DLD1 (cell line): ENCODE data around the gene XXYLT1.

Source experiments
- in situ Hi-C: cut with HindIII; loops from 2 replicates; pipeline ENCODE4 v1.10.0; 2017; ENCODE audit warnings: low sequenced_read_pairs

XXYLT1 gene

DNA sequence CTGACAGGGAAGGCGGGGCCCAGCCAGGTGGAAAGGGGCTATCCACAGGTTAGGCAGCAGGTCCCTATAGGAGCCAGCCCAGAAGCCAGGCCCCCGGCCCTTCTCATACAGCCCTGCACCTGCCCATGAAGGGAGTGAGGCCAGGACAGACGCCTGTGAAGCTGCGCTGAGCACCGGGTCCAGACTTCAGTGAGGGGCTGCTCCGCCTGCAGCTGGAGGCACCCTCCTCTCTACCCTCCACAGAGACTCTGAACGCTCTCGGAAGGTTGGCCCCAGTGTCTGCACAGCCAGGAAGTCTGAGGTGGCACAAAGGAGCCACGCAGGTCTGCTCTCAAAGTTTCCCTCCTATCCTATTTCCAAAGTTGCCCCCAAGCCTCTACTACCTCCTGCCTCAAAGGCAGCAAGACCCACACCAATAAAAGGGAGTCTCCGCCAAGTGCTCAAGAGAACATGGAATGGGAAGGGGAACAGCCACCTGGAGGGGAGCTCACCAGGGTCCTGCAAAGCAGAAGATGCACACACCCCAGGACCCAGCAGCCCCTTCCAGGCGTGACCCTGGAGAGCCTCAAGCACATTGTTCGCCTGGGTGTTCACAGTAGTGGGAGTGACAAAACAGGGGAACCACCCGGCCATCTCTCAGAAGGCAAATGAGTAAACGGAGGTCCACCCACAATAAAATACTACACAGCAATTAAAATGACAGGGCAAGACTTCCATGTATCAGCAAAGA lies 19.5 kb downstream of the XXYLT1 start:
- in situ Hi-C loops = no loop called here

DNA sequence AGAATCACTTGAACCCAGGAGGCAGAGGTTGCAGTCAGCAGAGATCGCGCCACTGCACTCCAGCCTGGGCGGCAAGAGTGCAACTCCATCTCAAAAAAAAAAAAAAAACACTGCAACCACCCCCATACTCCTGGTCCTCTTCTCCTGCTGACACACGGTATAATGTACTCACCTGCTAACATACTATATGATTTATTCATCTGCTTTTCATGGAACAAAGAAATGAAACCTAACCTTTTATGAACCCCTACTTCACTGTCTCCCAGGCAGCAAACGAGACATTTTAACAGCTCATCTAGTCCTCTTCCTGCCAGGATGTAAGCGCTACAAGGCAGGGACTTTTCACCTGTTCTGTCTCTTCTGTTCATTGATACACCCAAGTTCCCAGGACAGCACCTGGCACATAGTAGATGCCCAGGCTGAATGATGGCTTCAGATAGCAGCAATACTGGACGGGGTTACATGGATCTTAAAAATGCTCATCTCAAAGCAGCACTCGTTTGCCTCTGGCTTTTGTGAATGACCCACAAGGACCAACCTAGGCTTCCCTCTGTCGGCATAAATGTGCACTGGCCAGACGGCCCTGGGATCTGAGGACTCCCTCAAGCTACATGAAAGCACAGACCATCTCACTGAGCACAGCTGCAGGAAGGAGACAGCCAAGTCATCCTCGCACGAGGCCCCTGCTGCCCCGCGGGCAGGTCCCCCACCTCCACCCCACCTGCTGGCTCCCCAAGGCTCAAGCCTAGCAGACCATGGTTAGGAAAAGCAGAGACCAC lies 20.3 kb downstream of the XXYLT1 start:
- in situ Hi-C loops = no loop called here

DNA sequence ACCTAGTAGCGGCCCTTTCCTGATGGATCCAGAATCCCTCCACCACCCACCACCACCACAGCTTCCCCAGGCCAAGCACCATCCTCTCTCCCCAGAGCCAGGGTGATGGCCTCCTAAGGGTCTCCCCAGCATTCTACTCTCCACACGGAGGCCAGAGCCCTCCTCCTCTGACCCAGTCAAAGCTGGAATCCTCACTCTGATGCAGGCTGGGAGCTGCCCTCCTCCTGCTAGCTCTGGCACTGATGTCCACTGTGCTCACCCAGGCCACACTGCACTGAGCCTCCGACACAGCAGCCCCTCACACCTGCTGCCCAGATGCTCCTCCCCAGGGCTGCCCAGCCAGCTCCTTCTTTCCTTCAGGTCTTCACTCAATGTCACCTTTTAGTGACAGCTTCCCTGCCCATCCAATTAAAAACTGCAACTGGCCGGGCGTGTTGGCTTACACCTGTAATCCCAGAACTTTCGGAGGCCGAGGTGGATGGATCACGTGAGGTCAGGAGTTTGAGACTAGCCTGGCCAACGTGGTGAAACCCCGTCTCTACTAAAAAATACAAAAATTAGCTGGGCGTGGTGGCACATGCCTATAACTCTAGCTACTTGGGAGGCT lies 21.0 kb downstream of the XXYLT1 start:
- in situ Hi-C loops = no loop called here

DNA sequence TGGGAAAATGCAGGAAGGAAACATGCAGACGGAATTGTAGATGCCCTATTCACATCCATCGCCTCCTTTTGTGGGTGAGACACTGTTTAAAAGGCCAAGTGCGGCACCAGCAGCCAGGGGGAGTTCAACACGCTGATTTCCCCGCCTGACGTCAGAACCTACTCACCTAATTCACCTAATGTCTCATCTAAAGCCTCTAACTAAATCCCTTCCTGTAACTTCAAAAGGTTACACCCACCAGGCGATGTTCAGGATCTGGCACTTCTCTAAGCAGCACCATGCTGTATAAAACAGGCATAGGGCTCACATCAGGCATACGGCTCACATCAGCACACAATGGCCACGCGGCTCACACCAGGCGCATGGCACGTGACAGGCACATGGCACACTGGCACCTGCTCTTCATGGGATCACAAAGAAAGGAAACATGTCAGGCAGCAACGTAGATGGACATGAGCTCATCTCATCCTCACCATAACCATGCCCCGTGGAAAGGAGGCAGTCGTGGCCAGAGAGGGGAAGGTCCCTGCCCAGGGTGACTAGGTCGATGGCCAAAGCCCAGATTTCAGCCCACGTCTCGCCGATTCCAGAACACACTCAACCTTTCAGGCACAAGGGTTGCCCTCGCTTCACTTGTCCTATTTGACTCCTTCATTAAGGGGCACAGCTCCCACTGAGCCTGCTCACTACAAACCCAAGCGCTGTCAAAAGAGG lies 21.7 kb downstream of the XXYLT1 start:
- in situ Hi-C loops = no loop called here

DNA sequence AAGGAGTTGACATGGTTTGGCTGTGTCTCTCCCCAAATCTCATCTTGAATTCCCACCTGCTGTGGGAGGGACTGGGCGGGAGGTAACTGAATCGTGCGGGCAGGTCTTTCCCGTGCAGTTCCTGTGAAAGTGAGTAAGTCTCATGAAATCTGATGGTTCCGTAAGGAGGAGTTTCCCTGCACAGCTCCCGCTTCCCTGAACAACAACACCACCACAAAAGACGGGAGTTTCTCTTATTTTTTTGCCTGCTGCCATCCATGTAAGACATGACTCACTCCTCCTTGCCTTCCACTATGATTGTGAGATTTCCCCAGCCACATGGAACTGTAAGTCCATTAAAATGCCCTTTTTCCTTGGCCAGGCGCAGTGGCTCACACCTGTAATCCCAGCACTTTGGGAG lies 22.7 kb downstream of the XXYLT1 start:
- in situ Hi-C loops = no loop called here

DNA sequence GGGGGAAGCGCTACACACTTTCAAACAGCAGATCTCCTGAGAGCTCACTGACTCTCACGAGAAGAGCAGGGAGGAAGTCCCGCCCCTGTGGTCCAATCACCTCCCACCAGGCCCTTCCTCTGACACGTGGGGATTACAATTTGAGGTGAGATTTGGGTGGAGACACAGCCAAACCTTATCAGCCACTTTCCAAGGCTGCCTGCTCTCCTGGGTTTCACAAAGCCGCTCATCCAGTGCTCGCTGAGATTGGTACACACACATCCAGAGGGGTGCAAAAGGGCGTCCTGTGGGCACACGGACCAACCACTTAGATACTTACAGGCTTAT lies 23.1 kb downstream of the XXYLT1 start:
- in situ Hi-C loops = no loop called here

DNA sequence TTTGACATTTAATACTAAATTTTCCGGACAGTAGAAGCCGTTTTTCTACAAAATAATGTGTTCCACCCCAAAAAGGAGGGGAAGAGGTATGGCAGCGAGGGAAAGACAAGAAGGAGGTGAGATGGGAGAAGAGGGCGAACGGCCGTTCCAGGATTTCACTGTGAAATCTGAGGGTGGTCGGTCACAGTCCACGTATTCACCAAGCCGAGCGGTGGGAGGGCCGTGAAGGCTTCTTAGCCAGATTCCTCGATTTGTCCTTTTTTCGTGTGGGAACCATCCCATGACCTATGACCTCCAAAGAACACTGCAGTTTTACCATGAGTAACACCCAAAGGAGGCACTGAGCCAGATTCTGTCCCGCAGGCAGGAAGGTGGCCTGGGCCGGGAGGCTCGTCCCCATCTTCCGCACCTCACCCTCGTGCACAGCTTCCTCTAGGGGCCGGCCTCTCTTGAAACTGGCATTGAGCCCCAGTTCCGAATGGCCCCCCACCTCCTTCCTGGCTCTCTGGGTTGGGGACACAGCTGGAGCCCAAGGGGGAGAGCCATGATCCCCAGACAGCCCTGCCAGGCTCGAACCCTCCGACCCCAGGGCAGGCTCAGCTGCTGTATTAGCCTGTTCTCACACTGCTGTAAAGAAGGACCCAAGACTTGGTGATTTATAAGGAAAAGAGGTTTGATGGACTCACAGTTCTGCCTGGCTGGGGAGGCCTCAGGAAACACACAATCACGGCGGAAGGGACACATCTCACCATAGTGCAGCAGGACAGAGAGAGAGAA lies 23.7 kb downstream of the XXYLT1 start:
- in situ Hi-C loops = no loop called here

DNA sequence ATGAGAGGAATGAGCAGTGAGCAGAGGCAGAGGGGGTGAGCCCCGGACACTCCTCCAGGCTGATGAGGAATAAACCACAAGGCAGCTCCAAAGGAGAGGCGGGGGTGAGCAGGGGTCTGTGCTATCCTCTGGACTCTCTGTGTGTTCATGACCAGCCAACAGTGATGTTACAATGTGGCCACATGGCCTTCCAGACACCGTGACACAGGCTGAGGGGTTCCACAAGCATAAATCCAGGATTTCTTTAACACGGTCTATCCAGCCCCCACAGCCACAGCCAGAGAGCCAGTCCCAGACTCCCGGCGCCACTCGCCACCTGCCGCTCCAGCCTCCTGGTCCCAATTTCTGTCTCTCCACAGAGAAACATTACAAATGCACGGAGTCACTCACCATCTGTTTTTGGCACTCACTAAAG lies 24.4 kb downstream of the XXYLT1 start:
- in situ Hi-C loops = no loop called here

DNA sequence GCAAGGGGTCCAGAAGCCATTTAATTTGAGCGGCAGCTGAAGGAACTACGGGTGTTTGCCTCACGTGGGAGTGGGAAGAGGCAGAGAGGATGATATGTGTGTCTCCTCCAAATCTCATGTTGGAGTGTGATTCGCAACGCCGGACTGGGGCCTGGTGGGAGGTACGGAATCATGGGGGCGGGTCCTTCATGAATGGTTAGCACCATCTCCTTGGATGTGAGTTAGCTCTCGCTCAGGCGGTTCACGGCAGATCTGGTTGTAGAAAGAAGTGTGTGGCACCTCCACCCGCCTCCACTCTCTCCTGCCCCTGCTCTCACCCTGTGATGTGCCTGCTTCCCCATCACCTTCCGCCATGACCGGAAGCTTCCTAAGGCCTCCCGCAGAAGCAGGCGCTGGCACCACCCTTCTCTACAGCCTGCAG lies 25.4 kb downstream of the XXYLT1 start:
- in situ Hi-C loops = no loop called here

DNA sequence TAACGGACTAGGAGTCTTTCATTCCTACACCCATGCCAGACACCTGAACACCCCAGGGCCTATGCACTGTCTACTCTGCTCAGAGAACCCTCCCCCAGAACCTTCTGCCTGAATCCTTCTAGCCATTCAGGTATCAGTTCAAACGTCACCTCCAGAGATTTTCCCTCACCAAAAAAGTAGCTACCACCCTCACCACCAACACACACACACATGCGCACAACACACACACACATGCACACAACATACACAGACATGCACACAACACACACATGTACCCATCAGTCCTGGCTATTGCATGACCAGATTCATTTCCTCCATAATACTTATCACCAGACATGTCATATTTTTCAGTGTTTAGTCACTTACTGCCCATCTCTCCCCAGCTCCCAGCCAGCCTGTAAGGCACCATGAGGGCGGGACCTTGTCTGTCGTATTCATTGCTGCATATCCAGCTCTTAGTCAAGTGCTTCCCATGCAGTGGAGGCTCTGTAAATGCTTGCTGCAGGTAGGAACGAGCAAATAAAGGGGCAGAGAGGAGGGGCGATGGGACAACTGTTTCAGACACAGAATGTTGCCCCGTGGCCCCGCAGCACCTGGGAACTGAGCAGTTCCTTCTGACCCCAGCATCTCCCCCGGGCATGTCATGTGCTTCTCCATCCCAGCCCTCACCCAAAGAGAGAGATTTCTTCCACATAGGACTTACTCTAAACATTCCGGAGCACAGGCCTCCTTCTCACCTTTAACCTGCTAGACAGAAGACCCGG lies 29.2 kb downstream of the XXYLT1 start:
- in situ Hi-C loops = no loop called here

DNA sequence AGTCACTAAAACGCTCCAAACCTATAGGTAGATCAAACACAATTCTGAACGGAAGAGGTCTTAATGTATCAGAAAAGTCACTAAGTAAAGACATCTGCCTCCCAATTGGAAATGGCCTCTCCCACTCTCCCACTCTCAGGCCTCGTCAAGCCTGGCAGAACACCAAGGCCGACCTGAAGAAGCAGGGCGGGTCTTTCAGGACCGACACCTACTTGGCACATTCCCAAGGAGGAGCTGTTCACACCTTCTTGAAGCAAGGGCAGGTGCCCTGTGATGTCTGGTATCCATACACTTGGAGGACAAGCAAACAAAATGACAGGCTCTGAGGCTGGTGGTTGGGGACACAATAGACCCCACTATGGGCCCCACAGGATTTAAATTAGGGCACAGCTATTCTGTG lies 30.0 kb downstream of the XXYLT1 start:
- in situ Hi-C loops = no loop called here

DNA sequence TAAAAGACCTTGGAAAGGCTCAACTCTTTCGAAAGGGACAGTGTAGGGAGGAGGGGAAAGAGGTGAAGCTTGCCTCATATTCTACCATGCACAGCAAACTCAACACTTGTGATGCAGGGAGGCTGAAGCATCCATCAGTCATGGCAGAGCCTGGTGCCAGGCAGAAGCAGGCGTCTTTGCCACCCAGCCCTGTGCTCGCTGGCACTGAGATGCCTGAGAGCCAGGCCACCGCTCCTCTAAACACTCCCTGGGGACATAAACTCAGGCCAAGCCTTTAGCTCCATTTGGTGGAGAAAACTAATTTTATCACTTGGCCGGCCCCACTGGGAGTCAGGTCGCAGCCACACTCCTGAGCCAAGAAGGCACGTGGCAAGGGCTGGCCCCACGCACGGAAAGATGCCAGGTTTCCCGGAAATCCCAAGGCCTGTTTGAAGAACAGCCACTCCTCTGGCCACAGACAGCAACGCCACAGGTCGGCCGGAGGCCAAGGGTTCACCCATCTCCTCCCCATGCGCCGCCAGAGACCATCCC lies 30.7 kb downstream of the XXYLT1 start:
- in situ Hi-C loops = no loop called here

DNA sequence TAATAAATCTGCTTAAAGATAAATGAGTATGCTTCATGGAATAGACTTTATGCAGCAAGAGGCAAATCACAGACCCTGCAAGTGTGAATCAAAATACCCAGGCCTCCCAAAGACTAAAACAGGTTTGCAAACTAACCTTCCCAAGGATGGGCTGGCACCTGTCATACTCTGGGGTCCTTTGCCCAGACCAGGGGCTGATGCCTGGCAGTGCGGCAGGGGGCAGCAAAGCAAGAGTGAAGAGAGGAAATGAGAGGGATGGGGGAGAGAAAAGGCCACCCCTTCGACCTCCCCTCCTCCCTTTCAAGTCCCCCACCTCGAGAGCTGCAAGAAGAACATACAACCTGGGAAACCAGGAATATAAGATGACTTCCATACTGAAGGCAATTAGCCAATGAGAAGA lies 31.8 kb downstream of the XXYLT1 start:
- in situ Hi-C loops = no loop called here

DNA sequence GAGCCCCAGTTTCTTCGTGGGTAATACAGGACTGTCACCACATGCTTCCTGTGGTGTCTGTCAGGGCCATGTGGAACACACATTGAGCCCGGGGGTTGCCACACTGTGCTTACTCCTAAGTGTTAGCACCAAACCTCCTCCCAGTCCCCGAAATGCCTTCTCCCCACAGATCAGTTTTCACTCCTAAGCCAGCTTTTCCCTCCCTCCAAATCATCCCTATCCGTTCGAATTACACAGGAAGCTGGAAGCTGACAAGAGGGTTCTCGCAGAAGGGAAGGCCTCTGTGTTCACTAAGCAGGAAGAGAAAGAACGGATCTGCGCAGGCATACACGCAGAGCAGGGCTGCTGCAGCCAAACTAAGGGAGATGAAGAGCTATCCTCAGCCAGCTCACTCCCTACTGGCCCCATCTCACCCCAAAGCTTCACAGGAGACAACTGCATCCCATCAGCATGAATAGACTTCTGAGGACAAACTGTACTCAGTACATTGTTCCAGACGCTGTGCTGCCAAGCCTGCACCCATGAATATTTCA lies 32.3 kb downstream of the XXYLT1 start:
- in situ Hi-C loops = no loop called here

DNA sequence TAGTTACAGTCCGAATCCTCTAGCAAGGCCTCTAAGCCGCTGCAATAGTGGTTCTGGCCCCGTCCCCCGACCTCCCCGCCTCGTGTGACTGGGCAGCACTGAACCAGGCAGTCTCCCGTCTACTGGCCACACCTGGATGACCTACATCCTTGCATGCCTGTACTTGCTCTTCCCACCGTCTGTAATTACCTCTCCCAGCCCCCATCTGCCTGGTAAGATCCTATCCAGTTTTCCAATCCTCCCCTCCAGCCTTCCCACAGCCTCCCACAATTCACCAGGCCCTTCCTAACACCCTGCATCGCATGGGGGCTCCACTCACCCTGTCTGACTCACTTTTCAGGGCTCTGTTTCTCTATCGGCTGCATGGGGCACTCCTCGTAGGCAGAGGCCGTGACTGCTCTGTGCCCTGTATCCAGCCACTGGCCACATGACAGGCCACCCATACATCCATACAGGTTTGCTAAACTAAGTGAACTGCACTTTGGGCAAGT lies 32.8 kb downstream of the XXYLT1 start:
- in situ Hi-C loops = no loop called here

DNA sequence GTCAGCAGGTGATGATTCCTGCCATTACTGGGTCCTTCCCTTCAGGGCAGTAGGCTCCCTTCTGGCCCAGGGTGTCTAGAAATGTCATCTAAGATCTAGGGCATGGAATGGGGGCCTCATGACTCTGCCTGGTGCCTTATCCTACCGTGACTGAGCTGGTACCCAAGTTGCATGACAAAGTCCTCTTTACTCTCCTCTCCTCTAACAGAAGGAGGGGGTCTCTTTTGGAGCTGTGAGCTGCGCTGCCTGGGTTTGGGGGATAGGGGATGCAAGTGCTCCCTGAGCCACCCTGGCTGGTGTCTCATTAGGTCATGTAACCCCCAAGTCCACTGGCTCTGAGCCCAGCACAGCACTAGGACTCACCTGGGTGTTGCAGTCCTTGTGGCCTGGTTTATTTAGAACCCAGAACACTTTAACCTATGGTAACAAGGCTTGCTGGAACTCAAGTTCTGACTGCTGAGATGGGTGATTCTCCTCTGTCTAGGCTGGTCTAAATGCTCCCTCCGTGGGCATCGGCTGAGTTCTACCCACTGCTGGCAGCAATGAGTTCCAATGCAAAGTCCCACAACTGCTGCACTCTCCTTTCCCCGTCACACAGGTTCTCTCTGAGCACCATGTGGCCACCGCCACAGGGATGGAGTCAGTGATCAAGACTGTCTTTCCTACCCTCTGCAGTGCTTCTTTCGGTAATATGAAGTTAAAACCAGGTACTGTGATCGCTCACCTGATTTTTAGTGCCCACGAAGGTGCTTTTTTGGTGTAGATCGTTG lies 34.0 kb downstream of the XXYLT1 start:
- in situ Hi-C loops = no loop called here

DNA sequence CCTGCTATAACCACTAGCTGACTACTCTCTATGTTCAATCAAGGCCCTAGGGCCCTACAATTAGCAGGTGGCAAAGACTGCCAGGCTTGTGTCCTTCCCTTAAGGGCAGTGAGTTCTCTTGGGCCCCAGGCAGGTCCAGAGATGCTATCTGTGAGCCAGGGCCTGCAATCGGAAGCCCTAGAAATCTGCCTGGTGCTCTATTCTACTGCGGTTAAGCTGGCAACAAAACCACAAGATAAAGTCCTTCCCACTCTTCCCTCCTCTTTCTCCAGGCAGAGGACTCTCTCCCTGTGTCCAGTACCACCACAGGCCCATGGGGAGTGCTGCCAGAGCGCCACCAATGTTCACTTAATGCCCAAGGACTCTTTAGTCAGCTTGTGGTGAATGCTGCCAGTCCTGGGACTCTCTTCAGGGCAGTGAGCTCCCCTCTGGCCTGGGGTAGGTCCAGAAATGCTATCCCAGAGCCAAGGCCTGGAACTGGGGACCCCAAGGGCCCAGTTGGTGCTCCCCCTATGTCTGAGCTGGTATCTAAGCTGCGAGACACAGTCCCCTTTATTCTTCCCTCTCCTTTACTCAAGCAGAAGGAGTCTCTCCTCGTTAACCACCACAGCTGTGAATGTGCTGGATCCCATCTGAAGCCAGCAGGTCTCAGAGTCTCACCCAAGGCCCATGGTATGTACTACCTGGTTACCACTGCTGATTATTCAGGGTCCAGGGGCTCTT lies 34.7 kb downstream of the XXYLT1 start:
- in situ Hi-C loops = no loop called here

DNA sequence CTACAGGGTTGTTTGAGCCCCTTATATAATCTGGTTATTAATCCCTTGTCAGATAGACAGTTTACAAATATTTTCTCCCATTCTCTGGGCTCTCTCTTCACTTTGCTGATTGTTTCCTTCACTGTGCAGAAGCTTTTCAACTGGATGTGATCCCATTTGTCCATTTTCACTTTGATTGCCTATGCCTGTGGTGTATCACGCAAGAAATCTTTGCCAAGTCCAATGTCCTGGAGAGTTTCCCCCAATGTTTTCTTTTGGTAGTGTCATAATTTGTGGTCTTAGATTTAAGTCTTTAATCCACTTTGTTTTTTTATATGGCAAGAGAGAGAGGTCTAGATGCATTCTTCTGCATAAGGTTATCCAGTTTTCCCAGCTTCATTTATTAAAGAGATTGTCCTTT lies 40.7 kb downstream of the XXYLT1 start:
- in situ Hi-C loops = no loop called here
